ENCODE measurements around the gene KAT8. TPM values are rescaled to one million over a fixed set of nuclear protein-coding genes. Genes with fewer than 3 reads are reported as not detected.
A peak's percentile ranks its signal among the peaks of the same experiment; 100 is the strongest.

KAT8 gene
- total and polyA plus RNA-seq, 2 of the 13 experiments (the other 11 are each of a cell fraction or from before 2014, with no cell fraction given) = 79.0 to 84.2 TPM

DNA sequence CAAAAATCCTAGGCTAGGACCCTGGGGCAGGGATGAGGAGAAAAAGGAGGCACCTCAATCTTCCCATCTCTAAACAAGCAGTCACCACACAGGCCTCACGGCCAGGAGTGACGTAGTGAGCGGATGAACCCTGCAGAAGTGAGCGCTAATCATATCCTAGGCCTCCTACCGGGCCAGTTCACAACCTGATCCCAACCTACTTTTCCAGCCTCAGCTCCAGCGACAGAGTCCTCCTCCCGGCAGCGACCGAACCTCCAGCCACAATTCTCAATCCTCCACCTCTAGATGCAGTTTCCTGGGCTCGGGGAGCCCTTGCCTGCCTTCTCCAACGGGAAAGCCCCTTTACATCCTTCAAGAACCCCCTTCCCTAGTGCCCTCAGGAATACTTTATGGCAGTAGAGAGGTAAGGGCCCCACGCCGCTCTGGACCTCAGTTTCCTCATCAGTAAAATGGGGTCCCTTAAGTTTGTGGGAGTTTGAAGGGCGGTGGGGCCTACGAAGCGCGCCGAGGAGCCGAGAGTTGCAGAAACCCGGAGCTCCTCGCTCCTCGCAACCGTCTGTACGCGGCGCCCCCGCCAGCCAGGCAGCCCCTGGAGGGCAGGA, 44.8 kb upstream of the KAT8 start (continued):
- TF ChIP-seq KAT8 (CRISPR knock-in tag; IDR thresholded peaks at IDR 0.05) = 0 out of 2 replicates have a peak, but pooled peaks have one; percentile 18
- TF ChIP-seq ZNF484 (CRISPR knock-in tag; IDR thresholded peaks at IDR 0.05; ENCODE audit: borderline replicate concordance, low read depth) = no peak
- no peak for TF ChIP-seq ZNF672 (CRISPR knock-in tag; IDR thresholded peaks at IDR 0.05)
- TF ChIP-seq, protein P1, sequence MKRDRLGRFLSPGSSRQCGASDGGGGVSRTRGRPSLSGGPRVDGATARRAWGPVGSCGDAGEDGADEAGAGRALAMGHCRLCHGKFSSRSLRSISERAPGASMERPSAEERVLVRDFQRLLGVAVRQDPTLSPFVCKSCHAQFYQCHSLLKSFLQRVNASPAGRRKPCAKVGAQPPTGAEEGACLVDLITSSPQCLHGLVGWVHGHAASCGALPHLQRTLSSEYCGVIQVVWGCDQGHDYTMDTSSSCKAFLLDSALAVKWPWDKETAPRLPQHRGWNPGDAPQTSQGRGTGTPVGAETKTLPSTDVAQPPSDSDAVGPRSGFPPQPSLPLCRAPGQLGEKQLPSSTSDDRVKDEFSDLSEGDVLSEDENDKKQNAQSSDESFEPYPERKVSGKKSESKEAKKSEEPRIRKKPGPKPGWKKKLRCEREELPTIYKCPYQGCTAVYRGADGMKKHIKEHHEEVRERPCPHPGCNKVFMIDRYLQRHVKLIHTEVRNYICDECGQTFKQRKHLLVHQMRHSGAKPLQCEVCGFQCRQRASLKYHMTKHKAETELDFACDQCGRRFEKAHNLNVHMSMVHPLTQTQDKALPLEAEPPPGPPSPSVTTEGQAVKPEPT (CRISPR knock-in tag; IDR thresholded peaks at IDR 0.05; ENCODE audit: low read depth) = no peak
- TF ChIP-seq CREM (IDR thresholded peaks at IDR 0.05) = peak; percentile 46; the same call in 1 of the 2 replicates
- no peak for TF ChIP-seq CREM (CRISPR knock-in tag; IDR thresholded peaks at IDR 0.05)
- no peak for TF ChIP-seq TP53 (CRISPR knock-in tag; conservative IDR thresholded peaks at IDR 0.05)
- TF ChIP-seq, protein P2, sequence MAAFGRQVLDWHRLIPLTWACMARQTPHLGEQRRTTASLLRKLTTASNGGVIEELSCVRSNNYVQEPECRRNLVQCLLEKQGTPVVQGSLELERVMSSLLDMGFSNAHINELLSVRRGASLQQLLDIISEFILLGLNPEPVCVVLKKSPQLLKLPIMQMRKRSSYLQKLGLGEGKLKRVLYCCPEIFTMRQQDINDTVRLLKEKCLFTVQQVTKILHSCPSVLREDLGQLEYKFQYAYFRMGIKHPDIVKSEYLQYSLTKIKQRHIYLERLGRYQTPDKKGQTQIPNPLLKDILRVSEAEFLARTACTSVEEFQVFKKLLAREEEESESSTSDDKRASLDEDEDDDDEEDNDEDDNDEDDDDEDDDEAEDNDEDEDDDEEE (CRISPR knock-in tag; IDR thresholded peaks at IDR 0.05) = peak; percentile 36; the same call in 1 of the 2 replicates
- TF ChIP-seq, protein P3, sequence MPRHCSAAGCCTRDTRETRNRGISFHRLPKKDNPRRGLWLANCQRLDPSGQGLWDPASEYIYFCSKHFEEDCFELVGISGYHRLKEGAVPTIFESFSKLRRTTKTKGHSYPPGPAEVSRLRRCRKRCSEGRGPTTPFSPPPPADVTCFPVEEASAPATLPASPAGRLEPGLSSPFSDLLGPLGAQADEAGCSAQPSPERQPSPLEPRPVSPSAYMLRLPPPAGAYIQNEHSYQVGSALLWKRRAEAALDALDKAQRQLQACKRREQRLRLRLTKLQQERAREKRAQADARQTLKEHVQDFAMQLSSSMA (CRISPR knock-in tag; IDR thresholded peaks at IDR 0.05) = no peak
- TF ChIP-seq, protein P4, sequence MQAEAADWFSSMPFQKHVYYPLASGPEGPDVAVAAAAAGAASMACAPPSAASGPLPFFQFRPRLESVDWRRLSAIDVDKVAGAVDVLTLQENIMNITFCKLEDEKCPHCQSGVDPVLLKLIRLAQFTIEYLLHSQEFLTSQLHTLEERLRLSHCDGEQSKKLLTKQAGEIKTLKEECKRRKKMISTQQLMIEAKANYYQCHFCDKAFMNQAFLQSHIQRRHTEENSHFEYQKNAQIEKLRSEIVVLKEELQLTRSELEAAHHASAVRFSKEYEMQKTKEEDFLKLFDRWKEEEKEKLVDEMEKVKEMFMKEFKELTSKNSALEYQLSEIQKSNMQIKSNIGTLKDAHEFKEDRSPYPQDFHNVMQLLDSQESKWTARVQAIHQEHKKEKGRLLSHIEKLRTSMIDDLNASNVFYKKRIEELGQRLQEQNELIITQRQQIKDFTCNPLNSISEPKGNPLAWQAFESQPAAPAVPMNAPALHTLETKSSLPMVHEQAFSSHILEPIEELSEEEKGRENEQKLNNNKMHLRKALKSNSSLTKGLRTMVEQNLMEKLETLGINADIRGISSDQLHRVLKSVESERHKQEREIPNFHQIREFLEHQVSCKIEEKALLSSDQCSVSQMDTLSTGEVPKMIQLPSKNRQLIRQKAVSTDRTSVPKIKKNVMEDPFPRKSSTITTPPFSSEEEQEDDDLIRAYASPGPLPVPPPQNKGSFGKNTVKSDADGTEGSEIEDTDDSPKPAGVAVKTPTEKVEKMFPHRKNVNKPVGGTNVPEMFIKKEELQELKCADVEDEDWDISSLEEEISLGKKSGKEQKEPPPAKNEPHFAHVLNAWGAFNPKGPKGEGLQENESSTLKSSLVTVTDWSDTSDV (CRISPR knock-in tag; IDR thresholded peaks at IDR 0.05) = no peak
- TF ChIP-seq CENPX (CRISPR knock-in tag; IDR thresholded peaks at IDR 0.05) = 0 out of 2 replicates have a peak, but pooled peaks have one; percentile 29
- TF ChIP-seq RORA (CRISPR knock-in tag; IDR thresholded peaks at IDR 0.05) = peak; percentile 25; the same call in 1 of the 2 replicates
- peak; percentile 100 for TF ChIP-seq ZNF205 (CRISPR knock-in tag; IDR thresholded peaks at IDR 0.05)
- no peak for TF ChIP-seq MAFF (IDR thresholded peaks at IDR 0.05; ENCODE audit: low read depth, low read length)
- peak; percentile 64; the same call in 1 of the 2 replicates for TF ChIP-seq ZNF263 (CRISPR knock-in tag; IDR thresholded peaks at IDR 0.05)
- TF ChIP-seq SNAPC2 (CRISPR knock-in tag; IDR thresholded peaks at IDR 0.05) = no peak
- no peak for TF ChIP-seq FOXM1 (CRISPR knock-in tag; IDR thresholded peaks at IDR 0.05)
- TF ChIP-seq BCL6 (CRISPR knock-in tag; IDR thresholded peaks at IDR 0.05) = no peak
- TF ChIP-seq ZC3H13 (CRISPR knock-in tag; IDR thresholded peaks at IDR 0.05) = no peak
- peak; percentile 82; the same call in 1 of the 2 replicates for TF ChIP-seq CHD4 (IDR thresholded peaks at IDR 0.05; ENCODE audit: borderline replicate concordance, low read length)
- TF ChIP-seq ZNF891 (CRISPR knock-in tag; IDR thresholded peaks at IDR 0.05) = peak; percentile 86; the same call in 1 of the 2 replicates
- TF ChIP-seq ZNF629 (CRISPR knock-in tag; conservative IDR thresholded peaks at IDR 0.05) = peak; percentile 90
- no peak for TF ChIP-seq ZSCAN21 (CRISPR knock-in tag; IDR thresholded peaks at IDR 0.05; ENCODE audit: borderline replicate concordance)
- 0 out of 2 replicates have a peak, but pooled peaks have one; percentile 9 for TF ChIP-seq U2AF2 (IDR thresholded peaks at IDR 0.05; ENCODE audit: low read depth, low read length)
- TF ChIP-seq, protein P5, sequence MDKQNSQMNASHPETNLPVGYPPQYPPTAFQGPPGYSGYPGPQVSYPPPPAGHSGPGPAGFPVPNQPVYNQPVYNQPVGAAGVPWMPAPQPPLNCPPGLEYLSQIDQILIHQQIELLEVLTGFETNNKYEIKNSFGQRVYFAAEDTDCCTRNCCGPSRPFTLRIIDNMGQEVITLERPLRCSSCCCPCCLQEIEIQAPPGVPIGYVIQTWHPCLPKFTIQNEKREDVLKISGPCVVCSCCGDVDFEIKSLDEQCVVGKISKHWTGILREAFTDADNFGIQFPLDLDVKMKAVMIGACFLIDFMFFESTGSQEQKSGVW (CRISPR knock-in tag; IDR thresholded peaks at IDR 0.05; ENCODE audit: borderline replicate concordance) = 0 out of 2 replicates have a peak, but pooled peaks have one; percentile 58

Data from HepG2 (cell line).